Stimulated activated CD4-positive, alpha-beta T cell treated with anti-CD3 and anti-CD28 coated beads, Interleukin-15, amount 100 ng/mL, for 1 hour (primary cell): ENCODE measurements around the gene ITGB7.
"Not testable (repeated sequence)": the region's sequence is repeated elsewhere in the genome, so short reads cannot be mapped to it uniquely, and the experiment has no call there.

Experiments
- DNase-seq, 2 donors: peaks; one replicate each; pipeline ENCODE4 v3.0.0-alpha.2; 2020; ENCODE audit warnings: low read depth in 1 of 2, low spot score in 1 of 2

The ITGB7 gene

GRCh38 chr12:53180220-53180930, 26.7 kb downstream of the ITGB7 start, which contains the start of the genes CSAD and ZNF740:
Gene CSAD (minus strand): TSS chr12:53180925. CDS start chr12:53173470, 7,455 bp downstream.
Gene ZNF740 (plus strand): TSS chr12:53180722. CDS start chr12:53181984, 1,262 bp downstream.
- peak; percentile 94 to 95 for DNase-seq

- DNase-seq, result no peak
These were observed 27.3 kb downstream of the ITGB7 start for GRCh38 chr12:53179687-53180219.

GRCh38 chr12:53178803-53179202, 28.2 kb downstream of the ITGB7 start:
- not testable (repeated sequence) for DNase-seq

- DNase-seq, result not testable (repeated sequence)
These were observed 29.6 kb downstream of the ITGB7 start for GRCh38 chr12:53177447-53177846.

- DNase-seq, result no peak
These were observed 30.3 kb downstream of the ITGB7 start for GRCh38 chr12:53176750-53177149.

GRCh38 chr12:53174881-53175491, 32.1 kb downstream of the ITGB7 start:
- no peak for DNase-seq

GRCh38 chr12:53173085-53173715, 33.9 kb downstream of the ITGB7 start:
- no peak for DNase-seq

GRCh38 chr12:53172352-53172751, 34.7 kb downstream of the ITGB7 start:
- no peak for DNase-seq

GRCh38 chr12:53171725-53172329, 35.2 kb downstream of the ITGB7 start:
- no peak for DNase-seq

- no peak for DNase-seq
These were observed 36.0 kb downstream of the ITGB7 start for GRCh38 chr12:53170876-53171724.

- no peak for DNase-seq
These were observed 36.8 kb downstream of the ITGB7 start for GRCh38 chr12:53170215-53170614.

- no peak for DNase-seq
These were observed 37.4 kb downstream of the ITGB7 start for GRCh38 chr12:53169644-53170043.

GRCh38 chr12:53166837-53167236, 40.2 kb downstream of the ITGB7 start:
- DNase-seq, result no peak

- DNase-seq, result not testable (repeated sequence)
These were observed 44.0 kb downstream of the ITGB7 start for GRCh38 chr12:53163008-53163407.

GRCh38 chr12:53161119-53161911, 45.7 kb downstream of the ITGB7 start:
- no peak for DNase-seq

- DNase-seq, result no peak
These were observed 46.4 kb downstream of the ITGB7 start for GRCh38 chr12:53160673-53161072.

- DNase-seq, result no peak
These were observed 47.1 kb downstream of the ITGB7 start for GRCh38 chr12:53160000-53160399.

- DNase-seq, result peak; percentile 73 to 82
These were observed 47.7 kb downstream of the ITGB7 start for GRCh38 chr12:53159195-53159839.

GRCh38 chr12:53152390-53152789, 54.7 kb downstream of the ITGB7 start:
- no peak for DNase-seq
